B cell (primary cell): ENCODE results near the gene DNAAF1. TPM values are rescaled to one million over a fixed set of nuclear protein-coding genes. Genes with fewer than 3 reads are reported as not detected.

Experiments
- ATAC-seq: fragments of 200-7000 bp; cut with Tn5 transposase; one replicate; pipeline ENCODE4 v1.10.0; 2021; ENCODE audit warnings: low read depth, mild to moderate bottlenecking, moderate number of reproducible peaks, moderate library complexity
- CTCF ChIA-PET: fragments of 350-600 bp; sonication (Branson Sonifier 250); formaldehyde crosslinking; loops from one replicate; lab custom pipeline; 2021; ENCODE audit warnings: antibody characterized with exemption, inconsistent platforms; lab: Charles Lee
- POLR2A ChIA-PET: fragments of 350-600 bp; sonication (Branson Sonifier 250); formaldehyde crosslinking; loops from one replicate; lab custom pipeline; 2021; ENCODE audit warnings: antibody characterized with exemption; lab: Charles Lee
- DNase-seq: peaks from one replicate; pipeline ENCODE4 v3.0.0; 2013
- H2AFZ ChIP-seq: 2 replicates; pipeline ENCODE4 v1.6.1; 2012; ENCODE audit warnings: mild to moderate bottlenecking, low read depth, low read length; ENCODE audit not compliant: insufficient read depth, poor library complexity, severe bottlenecking
- H3K27ac ChIP-seq, 2 donors: 1 replicate in 1 of 2; 2 replicates in 1 of 2; pipeline ENCODE4 v1.5.1; 2012 to 2013; ENCODE audit warnings: low read length in 2 of 2, mild to moderate bottlenecking in 2 of 2, moderate library complexity in 1 of 2
- H3K27me3 ChIP-seq, 4 experiments: fragments of 200-600 bp in 1 of 4; sonication (generic) in 1 of 4; replicated peaks in 1 of 4; 1 replicate in 2 of 4; 2 replicates in 2 of 4; pipeline versions ENCODE4 v1.6.1 to v1.7.0; 2013 to 2016; ENCODE audit warnings: low read length in 3 of 4, mild to moderate bottlenecking in 2 of 4, mixed read lengths in 1 of 4, moderate library complexity in 1 of 4; ENCODE audit not compliant: insufficient read depth in 4 of 4, control insufficient read depth in 3 of 4; ENCODE audit errors: control extremely low read depth in 1 of 4
- H3K36me3 ChIP-seq, 2 experiments: replicated peaks in 1 of 2; 1 replicate in 1 of 2; 2 replicates in 1 of 2; pipeline versions ENCODE4 v1.6.1 to v1.7.1; 2013; ENCODE audit warnings: low read length in 1 of 2; ENCODE audit not compliant: insufficient read depth in 2 of 2, control insufficient read depth in 1 of 2; ENCODE audit errors: control extremely low read depth in 1 of 2, extremely low read depth in 1 of 2
- H3K4me1 ChIP-seq, 2 donors: fragments of 200-600 bp in 1 of 2; sonication (generic) in 1 of 2; 1 replicate in 1 of 2; 2 replicates in 1 of 2; pipeline versions ENCODE4 v1.5.1 to v1.6.1; 2013 to 2017; ENCODE audit warnings: low read length in 2 of 2; ENCODE audit not compliant: control insufficient read depth in 2 of 2, insufficient read depth in 2 of 2
- H3K4me2 ChIP-seq: replicated peaks from 2 replicates; pipeline ENCODE3; 2012; ENCODE audit warnings: mild to moderate bottlenecking, low read depth, low read length; ENCODE audit not compliant: poor library complexity, severe bottlenecking
- H3K4me3 ChIP-seq, 5 experiments: fragments of 200-600 bp in 1 of 5; sonication (generic) in 1 of 5; 1 replicate in 3 of 5; 2 replicates in 2 of 5; pipeline versions ENCODE4 v1.5.1 to v1.7.0; 2011 to 2016; ENCODE audit warnings: low read length in 4 of 5, mild to moderate bottlenecking in 4 of 5, low read depth in 2 of 5, control low read depth in 1 of 5, moderate library complexity in 1 of 5; ENCODE audit not compliant: insufficient read depth in 1 of 5; ENCODE audit errors: control extremely low read depth in 1 of 5, extremely low read depth in 1 of 5
- H3K79me2 ChIP-seq: fragments of 200-600 bp; sonication (generic); one replicate; pipeline ENCODE4 v1.6.0; 2016; ENCODE audit warnings: low read length; ENCODE audit not compliant: control insufficient read depth, insufficient read depth
- H3K9ac ChIP-seq: fragments of 200-600 bp; sonication (generic); 2 replicates; pipeline ENCODE4 v1.6.1; 2017; ENCODE audit warnings: mild to moderate bottlenecking, low read length, moderate library complexity
- H3K9me3 ChIP-seq, 3 donors: one replicate each; pipeline versions ENCODE4 v1.6.1 to v1.7.1; 2013; ENCODE audit warnings: low read length in 2 of 3; ENCODE audit not compliant: control insufficient read depth in 2 of 3, insufficient read depth in 1 of 3; ENCODE audit errors: control extremely low read depth in 1 of 3
- H4K20me1 ChIP-seq: 2 replicates; pipeline ENCODE4 v1.6.0; 2012; ENCODE audit warnings: mild to moderate bottlenecking, low read length; ENCODE audit not compliant: insufficient read depth, control insufficient read depth, poor library complexity, severe bottlenecking
- H3K27ac Mint-ChIP-seq: one replicate; pipeline ENCODE4 v1.8.0; 2021; ENCODE audit warnings: mixed read lengths
- H3K27me3 Mint-ChIP-seq: one replicate; pipeline ENCODE4 v1.8.0; 2021; ENCODE audit warnings: mixed read lengths
- H3K4me1 Mint-ChIP-seq: one replicate; pipeline ENCODE4 v1.8.0; 2021; ENCODE audit warnings: mixed read lengths
- H3K4me3 Mint-ChIP-seq: one replicate; pipeline ENCODE4 v1.8.0; 2021; ENCODE audit warnings: mixed read lengths
- H3K9me3 Mint-ChIP-seq: one replicate; pipeline ENCODE4 v1.8.0; 2022; ENCODE audit warnings: mixed read lengths; ENCODE audit not compliant: insufficient read depth
- EZH2 ChIP-seq: IDR thresholded peaks from 2 replicates; pipeline ENCODE4 v1.6.1; 2012; ENCODE audit warnings: borderline replicate concordance, low read depth, mild to moderate bottlenecking, moderate library complexity, low read length; ENCODE audit not compliant: insufficient read depth, poor library complexity, severe bottlenecking
- WGBS: methylation state at CpG from one replicate; pipeline ENCODE4 v1.1.5; 2013; ENCODE audit warnings: missing lambda C conversion rate; ENCODE audit not compliant: insufficient coverage; 5-methylcytosine and 5-hydroxymethylcytosine counted together
- intact Hi-C: fragments of 100-400 bp; cut with micrococcal nuclease; formaldehyde crosslinking; loops from one replicate; pipeline ENCODE4 v1.10.0; 2022
- polyA plus RNA-seq: library from polyadenylated mRNA; depleted of rRNA; stranded (reverse); fragments of >200 nt; gene quantifications from 2 replicates; pipeline ENCODE4 v1.2.3, GENCODE V29; 2012
- total RNA-seq, 2 donors: library from RNA; stranded (reverse); fragments of 120-200 nt in 1 of 2; gene quantifications; 1 replicate in 1 of 2; 2 replicates in 1 of 2; pipeline versions ENCODE4 v1.2.3 to v1.2.4, GENCODE V29; 2013 to 2022
- TF ChIP-seq, protein P1 (sequence below): fragments of 200-600 bp; IDR thresholded peaks from one replicate; pipeline ENCODE4 v1.8.0; 2022; ENCODE audit warnings: antibody characterized with exemption, mild to moderate bottlenecking

The DNAAF1 gene
- total and polyA plus RNA-seq, 2 donors (not counting 1 experiment from before 2014, with no cell fraction given), result 0.24 to 0.30 TPM

DNA sequence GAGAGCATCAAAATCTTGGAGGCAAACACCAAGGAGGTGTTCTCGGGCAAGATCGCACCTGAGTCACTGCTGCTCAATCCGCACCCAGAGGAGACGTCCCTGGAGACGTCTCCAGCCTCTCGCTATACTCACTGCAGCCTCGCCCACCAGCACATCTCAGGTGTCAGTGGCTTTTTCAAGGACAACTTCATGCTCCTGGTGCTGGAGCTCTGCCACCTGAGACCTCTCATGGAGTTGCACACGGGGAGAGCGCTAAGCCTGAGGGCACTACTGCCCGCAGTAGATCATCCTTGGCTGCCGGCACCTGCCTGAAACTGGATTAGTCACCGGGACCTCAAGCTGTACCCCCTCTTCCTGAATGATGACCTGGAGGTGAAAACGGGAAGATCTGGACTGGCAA is 25.7 kb upstream of the DNAAF1 start:
- Mint-ChIP-seq H3K9me3 (no peaks in the 10 kb centered on the region), H3K27ac (no peak overlapping the region), H3K4me3 (no peak overlapping the region), H3K27me3 (no peaks in the 10 kb centered on the region), H3K4me1 (peaks cover 19% of the 10 kb centered on the region)
- ChIA-PET CTCF (no interaction called here), POLR2A (no interaction called here)
- TF ChIP-seq EZH2, result no peak
- TF ChIP-seq, protein P1, sequence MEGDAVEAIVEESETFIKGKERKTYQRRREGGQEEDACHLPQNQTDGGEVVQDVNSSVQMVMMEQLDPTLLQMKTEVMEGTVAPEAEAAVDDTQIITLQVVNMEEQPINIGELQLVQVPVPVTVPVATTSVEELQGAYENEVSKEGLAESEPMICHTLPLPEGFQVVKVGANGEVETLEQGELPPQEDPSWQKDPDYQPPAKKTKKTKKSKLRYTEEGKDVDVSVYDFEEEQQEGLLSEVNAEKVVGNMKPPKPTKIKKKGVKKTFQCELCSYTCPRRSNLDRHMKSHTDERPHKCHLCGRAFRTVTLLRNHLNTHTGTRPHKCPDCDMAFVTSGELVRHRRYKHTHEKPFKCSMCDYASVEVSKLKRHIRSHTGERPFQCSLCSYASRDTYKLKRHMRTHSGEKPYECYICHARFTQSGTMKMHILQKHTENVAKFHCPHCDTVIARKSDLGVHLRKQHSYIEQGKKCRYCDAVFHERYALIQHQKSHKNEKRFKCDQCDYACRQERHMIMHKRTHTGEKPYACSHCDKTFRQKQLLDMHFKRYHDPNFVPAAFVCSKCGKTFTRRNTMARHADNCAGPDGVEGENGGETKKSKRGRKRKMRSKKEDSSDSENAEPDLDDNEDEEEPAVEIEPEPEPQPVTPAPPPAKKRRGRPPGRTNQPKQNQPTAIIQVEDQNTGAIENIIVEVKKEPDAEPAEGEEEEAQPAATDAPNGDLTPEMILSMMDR, result no peak
- Histone ChIP-seq H3K36me3 (peaks cover 0 to 5% of the 10 kb centered on the region in 2 experiments), H3K27ac (no peak overlapping the region), H3K4me1 (peaks cover 16 to 22% of the 10 kb centered on the region in 2 donors), H3K79me2 (peaks cover 19% of the 10 kb centered on the region), H3K4me3 (no peak overlapping the region), H2AFZ (no peak overlapping the region), H3K9me3 (no peaks in the 10 kb centered on the region), H3K4me2 (no peak overlapping the region), H4K20me1 (peaks cover 11% of the 10 kb centered on the region), H3K27me3 (no peaks in the 10 kb centered on the region), H3K9ac (no peak overlapping the region)
- WGBS, result 95% methylated on average over 13 of the region's 13 CpGs
- intact Hi-C loops, result no loop called here
- ATAC-seq (no peak), DNase-seq (no peak)

DNA sequence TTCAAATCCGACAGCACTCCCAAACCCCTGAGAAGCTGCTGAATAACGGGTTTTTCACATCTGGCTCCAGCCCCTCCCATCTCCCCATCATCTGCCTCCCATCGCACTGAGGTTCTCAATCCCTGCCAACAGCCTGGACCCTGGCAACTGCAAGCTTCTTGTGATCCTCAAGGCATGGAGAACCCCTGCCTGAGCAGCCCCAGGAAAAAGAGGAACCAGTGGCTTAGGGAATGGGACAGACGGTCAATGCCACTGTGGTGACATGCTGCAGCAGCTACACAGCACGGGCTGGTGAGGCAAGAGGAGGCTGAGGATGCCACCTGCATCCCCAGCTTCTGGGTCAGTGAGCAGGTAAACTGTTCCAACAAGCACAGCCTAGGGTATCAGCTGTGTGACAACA is 25.1 kb upstream of the DNAAF1 start:
- H4K20me1 ChIP-seq, result peaks cover 6% of the 10 kb centered on the region
- H3K9ac ChIP-seq, result no peak overlapping the region
- POLR2A ChIA-PET, result no interaction called here
- intact Hi-C loops, result no loop called here
- H3K27ac ChIP-seq, result no peak overlapping the region
- TF ChIP-seq EZH2, result no peak
- TF ChIP-seq, protein P1, result no peak
- WGBS, result 82% methylated on average over 5 of the region's 5 CpGs
- H3K27ac Mint-ChIP-seq, result no peak overlapping the region
- no peak overlapping the region for H3K4me2 ChIP-seq
- H3K36me3 ChIP-seq, result peaks cover 0 to 6% of the 10 kb centered on the region in 2 experiments
- H2AFZ ChIP-seq, result no peak overlapping the region
- no peak for ATAC-seq
- no peak overlapping the region for H3K4me3 ChIP-seq
- no peaks in the 10 kb centered on the region for H3K27me3 Mint-ChIP-seq
- H3K4me1 ChIP-seq, result peaks cover 16 to 23% of the 10 kb centered on the region in 2 donors
- peaks cover 24% of the 10 kb centered on the region for H3K4me1 Mint-ChIP-seq
- no peaks in the 10 kb centered on the region for H3K9me3 Mint-ChIP-seq
- no peaks in the 10 kb centered on the region for H3K9me3 ChIP-seq
- no peaks in the 10 kb centered on the region for H3K27me3 ChIP-seq
- H3K4me3 Mint-ChIP-seq, result no peak overlapping the region
- CTCF ChIA-PET, result interaction anchor here (0.8 kb wide), 1 partner anchor 67 kb away, joined by 3 read pairs; the partner anchor contains the start of gene TAF1C
- no peak for DNase-seq
- H3K79me2 ChIP-seq, result peaks cover 12% of the 10 kb centered on the region
